Naive thymus-derived CD4-positive, alpha-beta T cell (primary cell): ENCODE measurements around the gene SULF2. TPM values are rescaled to one million over a fixed set of nuclear protein-coding genes. Genes with fewer than 3 reads are reported as not detected.

ENCODE experiments used
- ATAC-seq: fragments of 150-1000 bp; cut with Tn5 transposase; 2 replicates; pipeline ENCODE4 v1.10.0; 2021; ENCODE audit warnings: mild to moderate bottlenecking, moderate library complexity
- CTCF ChIA-PET: fragments of 350-600 bp; sonication (Branson Sonifier 250); formaldehyde crosslinking; loops from one replicate; lab custom pipeline; 2021; ENCODE audit warnings: antibody characterized with exemption; lab: Charles Lee
- POLR2A ChIA-PET: fragments of 350-600 bp; sonication (Branson Sonifier 250); formaldehyde crosslinking; loops from one replicate; lab custom pipeline; 2021; ENCODE audit warnings: antibody characterized with exemption, inconsistent platforms; lab: Charles Lee
- DNase-seq, 9 donors: peaks; one replicate each; pipeline versions ENCODE4 v3.0.0 to v3.0.0-alpha.2; 2020 to 2022; ENCODE audit warnings: mixed read lengths in 1 of 9
- H3K27ac ChIP-seq: one replicate; pipeline ENCODE4 v1.7.0; 2013; ENCODE audit warnings: mild to moderate bottlenecking, low read depth, low read length, moderate library complexity
- H3K27me3 ChIP-seq, 2 donors: one replicate each; pipeline ENCODE4 v1.7.0; 2013; ENCODE audit warnings: low read length in 2 of 2, mild to moderate bottlenecking in 2 of 2, moderate library complexity in 2 of 2; ENCODE audit not compliant: control insufficient read depth in 2 of 2, insufficient read depth in 2 of 2
- H3K36me3 ChIP-seq, 3 experiments: 1 replicate in 2 of 3; 2 replicates in 1 of 3; pipeline ENCODE4 v1.7.0; 2013; ENCODE audit warnings: low read length in 3 of 3, mild to moderate bottlenecking in 3 of 3, moderate library complexity in 1 of 3; ENCODE audit not compliant: insufficient read depth in 3 of 3, control insufficient read depth in 2 of 3
- H3K4me1 ChIP-seq, 2 donors: one replicate each; pipeline ENCODE4 v1.7.0; 2013; ENCODE audit warnings: low read length in 2 of 2, mild to moderate bottlenecking in 2 of 2, moderate library complexity in 1 of 2; ENCODE audit not compliant: control insufficient read depth in 2 of 2, insufficient read depth in 2 of 2
- H3K4me3 ChIP-seq: 2 replicates; pipeline ENCODE4 v1.7.0; 2013; ENCODE audit warnings: mild to moderate bottlenecking, low read length
- H3K9me3 ChIP-seq, 3 experiments: 1 replicate in 2 of 3; 2 replicates in 1 of 3; pipeline ENCODE4 v1.7.0; 2013; ENCODE audit warnings: low read length in 3 of 3; ENCODE audit not compliant: control insufficient read depth in 2 of 3
- H3K27ac Mint-ChIP-seq, 9 donors: one replicate each; pipeline ENCODE4 v1.8.0; 2020 to 2022; ENCODE audit warnings: mixed read lengths in 9 of 9, mild to moderate bottlenecking in 8 of 9, moderate library complexity in 5 of 9, inconsistent platforms in 2 of 9
- H3K27me3 Mint-ChIP-seq, 5 donors: one replicate each; pipeline ENCODE4 v1.8.0; 2021 to 2022; ENCODE audit warnings: mixed read lengths in 5 of 5, mild to moderate bottlenecking in 1 of 5
- H3K36me3 Mint-ChIP-seq, 5 donors: one replicate each; pipeline ENCODE4 v1.8.0; 2020 to 2022; ENCODE audit warnings: mixed read lengths in 5 of 5, mild to moderate bottlenecking in 3 of 5, inconsistent platforms in 1 of 5
- H3K4me1 Mint-ChIP-seq, 7 donors: one replicate each; pipeline ENCODE4 v1.8.0; 2020 to 2022; ENCODE audit warnings: mixed read lengths in 7 of 7, mild to moderate bottlenecking in 3 of 7, inconsistent platforms in 1 of 7
- H3K4me3 Mint-ChIP-seq, 10 donors: one replicate each; pipeline ENCODE4 v1.8.0; 2020 to 2022; ENCODE audit warnings: mild to moderate bottlenecking in 10 of 10, mixed read lengths in 10 of 10, moderate library complexity in 6 of 10, inconsistent platforms in 2 of 10
- H3K9me3 Mint-ChIP-seq, 11 donors: one replicate each; pipeline ENCODE4 v1.8.0; 2020 to 2022; ENCODE audit warnings: mixed read lengths in 11 of 11, mild to moderate bottlenecking in 4 of 11, inconsistent platforms in 1 of 11, moderate library complexity in 1 of 11
- intact Hi-C, 2 donors: fragments of 100-400 bp; cut with micrococcal nuclease; formaldehyde crosslinking; loops; one replicate each; pipeline ENCODE4 v1.15.1; 2023
- polyA plus RNA-seq, 2 donors: library from polyadenylated mRNA; unstranded; fragments of 300-500 nt; fragmentation: Illumina TruSeq; gene quantifications; one replicate each; pipeline ENCODE4 v1.2.3, GENCODE V29; 2021
- total RNA-seq, 6 experiments: library from RNA in 5 of 6; stranded (reverse) in 5 of 6; gene quantifications; 1 replicate in 5 of 6; 2 replicates in 1 of 6; pipeline ENCODE4 v1.2.3 and lab custom pipeline; 2021 to 2026

SULF2 gene
- total and polyA plus RNA-seq, 7 experiments from 2014 or later, result 0.43 to 133 (median 1.5) TPM

DNA sequence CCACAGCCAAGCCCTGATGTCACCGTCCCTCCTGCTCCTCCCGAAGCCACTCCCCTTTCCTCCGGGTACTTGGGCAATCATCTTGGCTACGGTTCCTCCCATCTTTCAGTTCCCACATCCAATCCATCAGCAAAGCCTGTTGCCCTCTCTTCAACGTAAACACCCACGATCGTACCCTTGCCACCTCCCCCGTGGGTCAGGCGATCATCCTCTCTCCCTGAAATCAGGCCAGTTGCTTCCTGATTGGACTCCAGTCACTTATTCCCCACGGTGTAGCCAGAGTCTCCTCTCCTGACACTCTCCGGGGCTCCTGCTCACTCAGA lies 44.5 kb downstream of the SULF2 start:
- peaks cover 0 to 6% (median 0%) of the 10 kb centered on the region in 7 donors for H3K4me1 Mint-ChIP-seq
- POLR2A ChIA-PET, result no interaction called here
- no peaks in the 10 kb centered on the region for H3K36me3 ChIP-seq

DNA sequence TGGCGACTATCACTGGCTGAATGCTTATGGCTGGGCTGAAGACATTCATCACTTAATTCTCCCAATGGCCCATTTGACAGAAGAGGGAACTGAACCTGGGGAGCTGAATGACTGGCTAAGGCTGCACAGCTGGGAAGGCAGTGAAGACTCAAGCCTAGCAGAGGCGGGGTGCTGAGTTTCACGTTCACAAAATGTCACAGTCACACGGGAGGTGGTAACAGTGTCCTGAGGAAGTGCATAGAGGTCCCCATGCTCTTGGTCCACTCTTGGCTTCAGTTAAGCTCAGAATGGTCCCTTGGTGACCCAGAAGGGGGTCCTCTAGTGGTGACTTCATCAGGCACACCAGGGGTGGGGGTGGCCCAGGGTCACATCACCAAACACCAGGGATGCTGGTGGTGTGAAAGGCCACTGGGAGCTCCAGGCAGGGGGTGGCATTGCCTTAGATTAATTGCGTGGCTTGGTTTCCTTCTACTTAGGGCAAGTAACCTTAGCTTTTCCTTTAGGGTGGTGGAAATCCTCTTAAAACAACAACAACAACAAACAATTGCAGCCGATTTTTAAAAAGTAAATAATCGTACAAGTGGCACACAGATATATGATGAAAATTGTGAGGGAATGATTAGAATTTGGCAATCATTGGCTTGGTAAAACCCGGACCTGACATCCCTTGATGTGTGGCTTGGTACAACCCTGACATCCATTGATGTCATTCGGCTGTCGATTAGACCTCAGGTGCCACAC lies 45.0 kb downstream of the SULF2 start:
- Histone ChIP-seq H3K4me1 (no peaks in the 10 kb centered on the region), H3K9me3 (no peaks in the 10 kb centered on the region), H3K4me3 (no peak overlapping the region), H3K27ac (no peak overlapping the region), H3K27me3 (no peaks in the 10 kb centered on the region), H3K36me3 (no peaks in the 10 kb centered on the region)
- Mint-ChIP-seq H3K36me3 (peaks cover 0 to 3% (median 0%) of the 10 kb centered on the region in 5 donors), H3K27ac (no peak overlapping the region), H3K9me3 (peaks cover 0 to 3% (median 0%) of the 10 kb centered on the region in 11 donors), H3K27me3 (peaks cover 0 to 12% (median 5%) of the 10 kb centered on the region in 5 donors), H3K4me1 (peaks cover 0 to 6% (median 0%) of the 10 kb centered on the region in 7 donors), H3K4me3 (no peak overlapping the region)
- peak; percentile 41 for ATAC-seq
- DNase-seq, result no peak
- CTCF ChIA-PET, result no interaction called here
- POLR2A ChIA-PET, result no interaction called here
- intact Hi-C loops, result no loop called here

More for the DNA sequence above, 44.5 kb downstream of the SULF2 start:
- Mint-ChIP-seq H3K36me3 (peaks cover 0 to 3% (median 0%) of the 10 kb centered on the region in 5 donors), H3K27me3 (peaks cover 0 to 12% (median 5%) of the 10 kb centered on the region in 5 donors), H3K9me3 (peaks cover 0 to 3% (median 0%) of the 10 kb centered on the region in 11 donors), H3K27ac (no peak overlapping the region), H3K4me3 (no peak overlapping the region)
- intact Hi-C loops, result no loop called here
- H3K4me1 ChIP-seq, result no peaks in the 10 kb centered on the region
- ATAC-seq (peak; percentile 88), DNase-seq (no peak)
- H3K4me3 ChIP-seq, result no peak overlapping the region
- no peak overlapping the region for H3K27ac ChIP-seq
- H3K9me3 ChIP-seq, result no peaks in the 10 kb centered on the region
- no peaks in the 10 kb centered on the region for H3K27me3 ChIP-seq
- CTCF ChIA-PET, result no interaction called here

DNA sequence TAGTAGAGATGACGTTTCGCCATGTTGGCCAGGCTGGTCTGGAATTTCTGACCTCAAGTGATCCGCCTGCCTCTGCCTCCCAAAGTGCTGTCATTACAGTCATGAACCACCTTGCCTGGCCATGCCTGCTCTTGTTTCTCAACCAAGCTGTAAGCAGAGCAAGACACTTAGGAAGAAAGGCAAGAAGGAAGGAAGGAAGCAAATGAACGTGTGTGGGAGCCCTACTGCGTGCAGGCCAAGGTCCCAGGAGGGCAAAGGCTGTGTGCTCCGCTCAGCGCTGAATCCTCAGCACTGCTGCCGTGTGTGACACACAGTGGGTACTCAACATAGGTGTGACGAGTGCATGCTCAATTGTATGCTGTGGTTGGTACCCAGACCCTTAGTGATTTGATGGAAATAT lies 47.4 kb downstream of the SULF2 start:
- no peaks in the 10 kb centered on the region for H3K27me3 ChIP-seq
- CTCF ChIA-PET, result no interaction called here
- H3K9me3 ChIP-seq, result no peaks in the 10 kb centered on the region
- Mint-ChIP-seq H3K4me1 (peaks cover 0 to 8% (median 0%) of the 10 kb centered on the region in 7 donors), H3K9me3 (peaks cover 0 to 3% (median 0%) of the 10 kb centered on the region in 11 donors), H3K36me3 (no peaks in the 10 kb centered on the region), H3K27ac (no peak overlapping the region), H3K27me3 (peaks cover 0 to 11% (median 5%) of the 10 kb centered on the region in 5 donors), H3K4me3 (no peak overlapping the region)
- intact Hi-C loops, result no loop called here
- H3K4me1 ChIP-seq, result no peaks in the 10 kb centered on the region
- ATAC-seq, result no peak
- no peak for DNase-seq
- no peak overlapping the region for H3K4me3 ChIP-seq
- no peaks in the 10 kb centered on the region for H3K36me3 ChIP-seq
- POLR2A ChIA-PET, result no interaction called here
- no peak overlapping the region for H3K27ac ChIP-seq

DNA sequence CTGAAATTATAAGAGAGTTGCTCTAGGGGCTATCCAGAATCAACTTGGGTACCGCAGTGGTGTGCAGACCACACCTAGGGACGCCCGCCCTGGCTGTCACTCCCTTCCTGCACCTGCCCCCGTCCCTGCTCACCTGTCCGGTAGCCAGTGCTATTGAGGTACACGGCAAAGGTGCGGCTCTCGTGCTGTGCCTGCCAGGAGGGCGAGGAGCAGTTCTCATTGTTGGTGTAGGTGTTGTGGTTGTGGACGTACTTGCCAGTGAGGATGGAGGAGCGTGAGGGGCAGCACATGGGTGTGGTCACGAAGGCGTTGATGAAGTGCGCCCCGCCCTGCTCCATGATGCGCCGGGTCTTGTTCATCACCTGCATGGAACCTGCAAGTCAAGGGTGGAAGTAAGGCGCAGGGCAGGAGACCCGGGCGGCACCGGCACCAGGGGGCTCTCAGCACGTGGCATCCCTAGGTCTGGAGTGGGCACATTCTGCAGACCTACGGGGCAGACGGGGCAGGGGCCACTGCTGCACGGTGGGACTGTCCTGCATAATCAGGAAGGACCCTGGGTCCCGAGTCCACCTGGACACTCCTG lies 48.6 kb downstream of the SULF2 start:
- peaks cover 0 to 8% (median 0%) of the 10 kb centered on the region in 7 donors for H3K4me1 Mint-ChIP-seq
- no peaks in the 10 kb centered on the region for H3K27me3 ChIP-seq
- ChIA-PET CTCF (no interaction called here), POLR2A (no interaction called here)
- intact Hi-C loops, result no loop called here
- H3K9me3 ChIP-seq, result no peaks in the 10 kb centered on the region
- peaks cover 0 to 3% (median 0%) of the 10 kb centered on the region in 11 donors for H3K9me3 Mint-ChIP-seq
- peak overlapping the region in 1 of 9 donors; percentile 25 for H3K27ac Mint-ChIP-seq
- H3K36me3 Mint-ChIP-seq, result no peaks in the 10 kb centered on the region
- H3K4me3 Mint-ChIP-seq, result peak overlapping the region in 1 of 10 donors; percentile 68
- ATAC-seq (no peak), DNase-seq (no peak)
- no peaks in the 10 kb centered on the region for H3K36me3 ChIP-seq
- H3K27ac ChIP-seq, result no peak overlapping the region
- H3K4me1 ChIP-seq, result no peaks in the 10 kb centered on the region
- peaks cover 0 to 11% (median 5%) of the 10 kb centered on the region in 5 donors for H3K27me3 Mint-ChIP-seq
- no peak overlapping the region for H3K4me3 ChIP-seq

DNA sequence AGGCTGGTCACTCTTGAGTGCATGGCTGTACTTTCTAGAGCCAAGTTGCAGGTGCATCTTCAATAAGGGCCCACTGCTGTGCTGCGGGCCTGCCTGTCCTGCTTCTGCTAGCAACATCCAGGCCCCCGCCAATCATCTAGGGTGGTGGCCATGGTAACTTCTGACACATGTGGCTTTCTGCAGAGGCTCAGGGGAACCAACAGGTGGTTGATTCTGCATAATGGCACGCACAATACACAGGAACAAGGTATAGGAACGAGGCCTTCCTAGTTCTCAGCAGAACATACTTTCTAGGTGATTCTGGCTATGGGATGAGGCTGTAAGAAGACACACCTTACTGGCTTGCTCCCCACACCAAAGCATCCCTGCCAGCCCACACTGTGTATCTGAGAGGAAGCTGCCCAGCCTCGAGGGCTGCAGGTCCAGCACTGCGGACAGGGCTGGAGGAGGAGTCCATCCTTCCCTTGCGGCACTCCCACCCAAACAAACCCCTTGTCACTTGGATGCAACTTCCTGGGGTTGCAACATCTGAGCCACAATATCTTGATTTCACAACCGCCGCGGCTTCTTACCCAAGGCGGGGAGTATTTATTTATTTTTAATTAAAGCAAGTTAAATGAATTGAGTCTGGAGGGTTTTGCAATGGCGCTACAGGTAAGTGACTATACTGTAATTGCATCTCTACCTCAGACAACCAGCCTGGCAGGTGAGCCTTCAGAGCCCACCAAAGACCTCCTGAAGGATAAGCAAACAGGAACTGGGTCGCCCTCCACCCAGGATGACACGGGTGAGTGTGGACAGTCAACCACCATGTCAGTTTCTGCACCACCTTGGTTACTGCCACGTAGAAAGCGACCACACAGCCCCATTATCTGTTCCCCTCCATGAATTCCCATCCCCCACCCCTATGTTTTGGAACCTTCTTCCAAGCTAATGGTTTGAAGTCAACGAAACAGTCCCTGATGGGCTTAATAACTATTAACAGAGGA lies 49.6 kb downstream of the SULF2 start:
- Histone ChIP-seq H3K9me3 (no peaks in the 10 kb centered on the region), H3K4me1 (no peaks in the 10 kb centered on the region), H3K27me3 (no peaks in the 10 kb centered on the region), H3K36me3 (no peaks in the 10 kb centered on the region), H3K4me3 (no peak overlapping the region), H3K27ac (no peak overlapping the region)
- peaks cover 0 to 8% (median 0%) of the 10 kb centered on the region in 7 donors for H3K4me1 Mint-ChIP-seq
- H3K36me3 Mint-ChIP-seq, result peaks cover 0 to 3% (median 0%) of the 10 kb centered on the region in 5 donors
- peaks cover 0 to 10% (median 0%) of the 10 kb centered on the region in 5 donors for H3K27me3 Mint-ChIP-seq
- DNase-seq (no peak), ATAC-seq (peak; percentile 82)
- ChIA-PET CTCF (interaction anchor here (0.6 kb wide), 1 partner anchor 18 kb away, joined by 3 read pairs; no protein-coding TSS in a partner anchor), POLR2A (no interaction called here)
- peaks cover 0 to 3% (median 0%) of the 10 kb centered on the region in 11 donors for H3K9me3 Mint-ChIP-seq
- intact Hi-C loops, result no loop called here
- H3K4me3 Mint-ChIP-seq, result no peak overlapping the region
- peak overlapping the region in 1 of 9 donors; percentile 13 for H3K27ac Mint-ChIP-seq

DNA sequence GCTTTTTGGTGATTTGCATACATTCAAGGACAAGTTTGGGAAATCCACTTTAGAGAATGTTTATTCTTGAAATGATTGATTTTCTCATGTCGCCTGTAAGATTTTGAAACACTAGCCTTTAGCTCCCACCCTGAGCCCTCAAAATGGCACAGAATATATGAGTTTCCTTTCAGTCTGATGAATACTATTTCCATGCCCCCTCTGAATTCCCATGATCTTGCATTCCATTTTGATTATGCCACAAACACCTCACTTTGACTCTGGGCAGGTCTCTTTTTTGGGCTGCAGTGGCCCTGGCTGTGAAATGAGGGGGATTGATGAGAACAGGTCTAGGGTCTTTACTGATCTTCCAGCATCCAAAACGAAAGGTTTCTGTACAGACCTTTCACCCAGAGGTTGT lies 50.4 kb downstream of the SULF2 start:
- Mint-ChIP-seq H3K9me3 (peaks cover 0 to 3% (median 0%) of the 10 kb centered on the region in 11 donors), H3K27ac (no peak overlapping the region), H3K27me3 (peaks cover 0 to 10% (median 0%) of the 10 kb centered on the region in 5 donors), H3K36me3 (peaks cover 0 to 4% (median 0%) of the 10 kb centered on the region in 5 donors), H3K4me3 (no peak overlapping the region), H3K4me1 (peaks cover 0 to 8% (median 0%) of the 10 kb centered on the region in 7 donors)
- intact Hi-C loops, result no loop called here
- H3K4me3 ChIP-seq, result no peak overlapping the region
- DNase-seq (no peak), ATAC-seq (no peak)
- no peaks in the 10 kb centered on the region for H3K27me3 ChIP-seq
- H3K36me3 ChIP-seq, result no peaks in the 10 kb centered on the region
- H3K4me1 ChIP-seq, result no peaks in the 10 kb centered on the region
- ChIA-PET POLR2A (interaction anchor here (0.6 kb wide), 1 partner anchor 22 kb away, joined by 3 read pairs; no protein-coding TSS in a partner anchor), CTCF (no interaction called here)
- H3K27ac ChIP-seq, result no peak overlapping the region
- H3K9me3 ChIP-seq, result no peaks in the 10 kb centered on the region
